Pons (tissue), 1 donor: ENCODE measurements around the gene NSMCE1.

ENCODE experiments used
- DNase-seq: peaks from one replicate; pipeline ENCODE4 v3.0.0-alpha.2; 2016; ENCODE audit warnings: low spot score

Gene NSMCE1

GRCh38 chr16:27193300-27193990 lies 75.1 kb downstream of the NSMCE1 start:
- no peak for DNase-seq

- no peak for DNase-seq
Observed at GRCh38 chr16:27191352-27191924, 77.1 kb downstream of the NSMCE1 start.

- DNase-seq: no peak
Observed at GRCh38 chr16:27190316-27190871, 78.2 kb downstream of the NSMCE1 start.

GRCh38 chr16:27189335-27189972 lies 79.1 kb downstream of the NSMCE1 start:
- no peak for DNase-seq

GRCh38 chr16:27188633-27189032 lies 79.9 kb downstream of the NSMCE1 start:
- DNase-seq: no peak

GRCh38 chr16:27185776-27186130 lies 82.8 kb downstream of the NSMCE1 start:
- DNase-seq: no peak

GRCh38 chr16:27182906-27183405 lies 85.6 kb downstream of the NSMCE1 start:
- no peak for DNase-seq

GRCh38 chr16:27181019-27181790 lies 87.4 kb downstream of the NSMCE1 start:
- no peak for DNase-seq

- peak; percentile 57 for DNase-seq
Observed at GRCh38 chr16:27179500-27180072, 89.0 kb downstream of the NSMCE1 start.

GRCh38 chr16:27177031-27177774 lies 91.4 kb downstream of the NSMCE1 start:
- DNase-seq: no peak

GRCh38 chr16:27175888-27176287 lies 92.7 kb downstream of the NSMCE1 start:
- no peak for DNase-seq
